SK-N-MC (cell line): Measurements from ENCODE around the gene DCUN1D2.

Source experiments
- EZH2 ChIP-seq: fragments of 200-600 bp; sonication (generic); IDR thresholded peaks from one replicate; pipeline ENCODE4 v1.6.1; 2017; ENCODE audit warnings: antibody characterized with exemption
- FOXP2 ChIP-seq: optimal IDR thresholded peaks from 2 replicates; pipeline ENCODE3; 2011; ENCODE audit warnings: mild to moderate bottlenecking, moderate library complexity; ENCODE audit not compliant: insufficient read depth; ENCODE audit errors: extremely low read length, control extremely low read depth
- POLR2AphosphoS5 ChIP-seq: IDR thresholded peaks from 2 replicates; pipeline ENCODE4 v1.6.1; 2012; ENCODE audit warnings: mild to moderate bottlenecking, low read depth, low read length, borderline replicate concordance

DNA sequence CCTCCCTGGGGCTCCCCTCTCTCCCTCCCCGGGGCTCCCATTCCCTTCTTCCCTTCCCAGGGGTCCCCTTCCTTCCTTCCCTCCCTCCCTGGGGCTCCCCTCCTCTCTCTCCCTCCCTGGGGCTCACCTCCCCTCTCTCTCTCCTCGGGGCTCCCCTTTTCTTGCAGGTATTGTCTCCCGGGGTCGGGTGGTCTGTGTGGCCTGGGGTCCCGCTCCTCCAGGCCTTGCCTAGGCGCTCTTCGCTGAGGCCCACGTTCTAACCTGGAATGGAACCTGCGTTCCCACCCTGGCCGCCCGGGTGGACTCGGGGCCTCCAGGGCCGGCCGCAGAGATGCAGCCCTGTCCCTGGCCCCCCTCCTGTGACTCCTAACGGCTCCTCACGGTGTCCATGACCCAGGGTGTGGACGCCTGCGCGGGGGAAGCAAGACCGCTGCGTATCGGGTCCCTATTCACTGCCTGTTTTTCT, 940 bp upstream of the DCUN1D2 start:
- TF ChIP-seq POLR2AphosphoS5 (no peak), EZH2 (no peak), FOXP2 (no peak)
